ENCODE measurements around the gene WSCD1. TPM values are rescaled to one million over a fixed set of nuclear protein-coding genes. Genes with fewer than 3 reads are reported as not detected.

WSCD1 gene
- total and polyA plus RNA-seq, 2 of the 4 experiments (the other 2 are of a cell fraction), result 0.07 TPM; not detected in 1

DNA sequence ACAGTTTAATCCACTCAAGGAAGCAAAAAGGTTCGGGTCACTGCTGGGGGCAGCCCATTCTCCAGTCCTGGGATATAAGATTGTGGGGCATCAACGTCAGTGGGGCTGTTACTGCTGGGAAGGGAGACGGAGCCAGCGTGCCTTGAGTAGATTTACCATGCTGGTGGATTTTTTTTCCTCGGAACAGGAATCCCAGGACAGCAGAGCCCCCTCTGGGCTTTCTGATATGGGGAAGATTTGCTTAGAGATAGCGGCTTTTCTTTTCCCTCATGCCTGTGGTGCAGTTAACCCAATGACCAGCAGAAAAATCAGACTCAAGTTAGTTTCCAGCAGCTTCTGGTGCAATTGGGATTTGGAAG, 35.4 kb downstream of the WSCD1 start:
- H3K79me1 ChIP-seq (ENCODE audit: low read depth in 1 of 2, low read length in 2 of 2), result no peaks in the 10 kb centered on the region
- H3K9ac ChIP-seq (ENCODE audit: low read depth, low read length), result no peak overlapping the region
- no peak overlapping the region for H2AK5ac ChIP-seq (ENCODE audit: low read depth, low read length)
- no peak for ATAC-seq (ENCODE audit: low read depth)
- no peak overlapping the region for H3K4me2 ChIP-seq (ENCODE audit: low read depth, low read length)
- H2BK5ac ChIP-seq (ENCODE audit: low read depth, low read length, poor library complexity, severe bottlenecking), result no peak overlapping the region
- H2BK15ac ChIP-seq (ENCODE audit: low read depth, low read length), result no peak overlapping the region
- no peak overlapping the region for H4K8ac ChIP-seq (ENCODE audit: low read depth in 2 of 2, low read length in 2 of 2)
- no peak overlapping the region for H2AFZ ChIP-seq (replicated peaks; ENCODE audit: low read length, poor library complexity)
- no peak overlapping the region for H3K4ac ChIP-seq (ENCODE audit: low read depth, low read length)
- H3K9me3 ChIP-seq (ENCODE audit: control insufficient read depth, insufficient read depth, low read length), result peaks cover 29% of the 10 kb centered on the region
- H3K4me1 ChIP-seq (ENCODE audit: control insufficient read depth, insufficient read depth, low read length), result no peaks in the 10 kb centered on the region
- intact Hi-C loops (cut with micrococcal nuclease), result no loop called here
- H3K9me1 ChIP-seq (ENCODE audit: insufficient read depth, low read length), result no peaks in the 10 kb centered on the region
- H4K91ac ChIP-seq (ENCODE audit: insufficient read depth, low read depth, low read length), result no peak overlapping the region
- no peak overlapping the region for H3K4me3 ChIP-seq (ENCODE audit: insufficient read depth, low read depth, low read length)
- dilution Hi-C loops (cut with HindIII; ENCODE audit: low sequenced_read_pairs, unreplicated experiment), result no loop called here
- no TSS peak for BruUV-seq (replicated peaks)
- H3K27ac ChIP-seq (ENCODE audit: insufficient read depth, low read length), result no peak overlapping the region
- no peak overlapping the region for H3K23ac ChIP-seq (ENCODE audit: low read depth, low read length)
- no peaks in the 10 kb centered on the region for H3K27me3 ChIP-seq (ENCODE audit: control insufficient read depth, insufficient read depth, low read length)
- CTCF ChIA-PET, result no interaction called here
- H4K20me1 ChIP-seq (ENCODE audit: insufficient read depth, low read length), result no peaks in the 10 kb centered on the region
- no peak overlapping the region for H3K14ac ChIP-seq (replicated peaks; ENCODE audit: low read depth, low read length)
- WGBS, 2 experiments (ENCODE audit: extremely low coverage in 2 of 2, insufficient read length in 1 of 2), result no CpG with 5 or more reads among the region's 6 CpGs
- POLR2A ChIA-PET (ENCODE audit: unreplicated experiment), result no interaction called here
- H2BK120ac ChIP-seq (ENCODE audit: low read depth, low read length), result no peak overlapping the region
- H4K5ac ChIP-seq (ENCODE audit: low read depth, low read length), result no peak overlapping the region
- H3K56ac ChIP-seq (ENCODE audit: extremely low read depth, insufficient read depth, low read length), result no peak overlapping the region
- H2AK9ac ChIP-seq (replicated peaks; ENCODE audit: low read depth, low read length, poor library complexity), result no peak overlapping the region
- TF ChIP-seq FOS (IDR thresholded peaks at IDR 0.05; ENCODE audit: low read depth, low read length) (no peak), SMC3 (IDR thresholded peaks at IDR 0.05; ENCODE audit: low read depth, low read length) (no peak), CHD1 (IDR thresholded peaks at IDR 0.05; ENCODE audit: low read depth, low read length) (no peak), RFX5 (IDR thresholded peaks at IDR 0.05; ENCODE audit: low read depth, low read length) (no peak)
- TF ChIP-seq, protein P1, sequence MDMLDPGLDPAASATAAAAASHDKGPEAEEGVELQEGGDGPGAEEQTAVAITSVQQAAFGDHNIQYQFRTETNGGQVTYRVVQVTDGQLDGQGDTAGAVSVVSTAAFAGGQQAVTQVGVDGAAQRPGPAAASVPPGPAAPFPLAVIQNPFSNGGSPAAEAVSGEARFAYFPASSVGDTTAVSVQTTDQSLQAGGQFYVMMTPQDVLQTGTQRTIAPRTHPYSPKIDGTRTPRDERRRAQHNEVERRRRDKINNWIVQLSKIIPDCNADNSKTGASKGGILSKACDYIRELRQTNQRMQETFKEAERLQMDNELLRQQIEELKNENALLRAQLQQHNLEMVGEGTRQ (IDR thresholded peaks at IDR 0.05; ENCODE audit: low read depth, low read length), result no peak
- TF ChIP-seq, protein P2, sequence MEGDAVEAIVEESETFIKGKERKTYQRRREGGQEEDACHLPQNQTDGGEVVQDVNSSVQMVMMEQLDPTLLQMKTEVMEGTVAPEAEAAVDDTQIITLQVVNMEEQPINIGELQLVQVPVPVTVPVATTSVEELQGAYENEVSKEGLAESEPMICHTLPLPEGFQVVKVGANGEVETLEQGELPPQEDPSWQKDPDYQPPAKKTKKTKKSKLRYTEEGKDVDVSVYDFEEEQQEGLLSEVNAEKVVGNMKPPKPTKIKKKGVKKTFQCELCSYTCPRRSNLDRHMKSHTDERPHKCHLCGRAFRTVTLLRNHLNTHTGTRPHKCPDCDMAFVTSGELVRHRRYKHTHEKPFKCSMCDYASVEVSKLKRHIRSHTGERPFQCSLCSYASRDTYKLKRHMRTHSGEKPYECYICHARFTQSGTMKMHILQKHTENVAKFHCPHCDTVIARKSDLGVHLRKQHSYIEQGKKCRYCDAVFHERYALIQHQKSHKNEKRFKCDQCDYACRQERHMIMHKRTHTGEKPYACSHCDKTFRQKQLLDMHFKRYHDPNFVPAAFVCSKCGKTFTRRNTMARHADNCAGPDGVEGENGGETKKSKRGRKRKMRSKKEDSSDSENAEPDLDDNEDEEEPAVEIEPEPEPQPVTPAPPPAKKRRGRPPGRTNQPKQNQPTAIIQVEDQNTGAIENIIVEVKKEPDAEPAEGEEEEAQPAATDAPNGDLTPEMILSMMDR (conservative IDR thresholded peaks at IDR 0.05; ENCODE audit: low read depth, low read length), result no peak
- no peaks in the 10 kb centered on the region for H3K36me3 ChIP-seq (ENCODE audit: control insufficient read depth, insufficient read depth, low read length)
- DNase-seq, result no peak
- in situ Hi-C loops (cut with MboI; ENCODE audit: low sequenced_read_pairs), result no loop called here
- H2BK20ac ChIP-seq (ENCODE audit: low read depth, low read length), result no peak overlapping the region
- H3K18ac ChIP-seq (ENCODE audit: low read depth, low read length), result no peak overlapping the region

All from IMR-90 (cell line).